Activated naive CD4-positive, alpha-beta T cell treated with anti-CD3 and anti-CD28 coated beads, Interleukin-2, amount 50 U/mL, for 24 hours (primary cell): Measurements from ENCODE around the gene SMC4.

Source experiments
- H3K27ac Mint-ChIP-seq: one replicate; pipeline ENCODE4 v1.8.0; 2021; ENCODE audit warnings: mild to moderate bottlenecking, mixed read lengths
- H3K27me3 Mint-ChIP-seq: one replicate; pipeline ENCODE4 v1.8.0; 2021; ENCODE audit warnings: mixed read lengths
- H3K36me3 Mint-ChIP-seq: one replicate; pipeline ENCODE4 v1.8.0; 2021; ENCODE audit warnings: mixed read lengths
- H3K4me1 Mint-ChIP-seq: one replicate; pipeline ENCODE4 v1.8.0; 2021; ENCODE audit warnings: mixed read lengths
- H3K4me3 Mint-ChIP-seq: one replicate; pipeline ENCODE4 v1.8.0; 2021; ENCODE audit warnings: mild to moderate bottlenecking, mixed read lengths
- H3K9me3 Mint-ChIP-seq: one replicate; pipeline ENCODE4 v1.8.0; 2021; ENCODE audit warnings: mixed read lengths

Gene SMC4

DNA sequence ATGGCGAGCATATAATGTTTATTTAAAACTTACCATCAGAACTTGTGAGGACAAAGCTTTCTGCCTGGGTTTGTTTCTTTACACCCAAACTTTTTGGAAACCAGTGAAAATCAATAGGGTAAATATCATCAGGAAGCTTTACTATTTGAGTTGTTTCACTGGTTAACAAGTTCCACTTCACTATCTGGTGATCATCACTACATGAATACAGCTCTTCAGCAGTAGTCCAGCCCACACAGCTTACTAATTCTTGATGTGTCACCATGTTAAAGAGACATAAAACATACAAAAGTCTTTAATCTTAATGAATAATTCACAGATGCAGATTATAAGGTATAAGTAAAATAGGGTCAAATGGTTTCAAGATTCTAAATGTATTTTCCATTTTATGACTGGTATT lies 18.0 kb upstream of the SMC4 start:
- H3K4me3 Mint-ChIP-seq = no peak overlapping the region
- H3K27me3 Mint-ChIP-seq = no peaks in the 10 kb centered on the region
- peaks cover 13% of the 10 kb centered on the region for H3K36me3 Mint-ChIP-seq
- no peak overlapping the region for H3K27ac Mint-ChIP-seq
- H3K9me3 Mint-ChIP-seq = no peaks in the 10 kb centered on the region
- H3K4me1 Mint-ChIP-seq = peaks cover 31% of the 10 kb centered on the region

- Mint-ChIP-seq H3K27ac (peak overlapping the region; percentile 30), H3K36me3 (peaks cover 16% of the 10 kb centered on the region), H3K4me1 (peaks cover 35% of the 10 kb centered on the region), H3K9me3 (no peaks in the 10 kb centered on the region), H3K27me3 (no peaks in the 10 kb centered on the region), H3K4me3 (no peak overlapping the region)
These were observed 14.7 kb upstream of the SMC4 start for GRCh38 chr3:160384639-160385318.

- H3K9me3 Mint-ChIP-seq = no peaks in the 10 kb centered on the region
- H3K4me3 Mint-ChIP-seq = no peak overlapping the region
- peaks cover 8% of the 10 kb centered on the region for H3K36me3 Mint-ChIP-seq
- no peak overlapping the region for H3K27ac Mint-ChIP-seq
- H3K27me3 Mint-ChIP-seq = no peaks in the 10 kb centered on the region
- peaks cover 31% of the 10 kb centered on the region for H3K4me1 Mint-ChIP-seq
These were observed 8.8 kb upstream of the SMC4 start for GRCh38 chr3:160390565-160391138.

- peaks cover 5% of the 10 kb centered on the region for H3K36me3 Mint-ChIP-seq
- H3K4me1 Mint-ChIP-seq = peaks cover 25% of the 10 kb centered on the region
- H3K27me3 Mint-ChIP-seq = no peaks in the 10 kb centered on the region
- H3K27ac Mint-ChIP-seq = no peak overlapping the region
- no peaks in the 10 kb centered on the region for H3K9me3 Mint-ChIP-seq
- no peak overlapping the region for H3K4me3 Mint-ChIP-seq
These were observed 6.7 kb upstream of the SMC4 start for GRCh38 chr3:160392798-160393197.

DNA sequence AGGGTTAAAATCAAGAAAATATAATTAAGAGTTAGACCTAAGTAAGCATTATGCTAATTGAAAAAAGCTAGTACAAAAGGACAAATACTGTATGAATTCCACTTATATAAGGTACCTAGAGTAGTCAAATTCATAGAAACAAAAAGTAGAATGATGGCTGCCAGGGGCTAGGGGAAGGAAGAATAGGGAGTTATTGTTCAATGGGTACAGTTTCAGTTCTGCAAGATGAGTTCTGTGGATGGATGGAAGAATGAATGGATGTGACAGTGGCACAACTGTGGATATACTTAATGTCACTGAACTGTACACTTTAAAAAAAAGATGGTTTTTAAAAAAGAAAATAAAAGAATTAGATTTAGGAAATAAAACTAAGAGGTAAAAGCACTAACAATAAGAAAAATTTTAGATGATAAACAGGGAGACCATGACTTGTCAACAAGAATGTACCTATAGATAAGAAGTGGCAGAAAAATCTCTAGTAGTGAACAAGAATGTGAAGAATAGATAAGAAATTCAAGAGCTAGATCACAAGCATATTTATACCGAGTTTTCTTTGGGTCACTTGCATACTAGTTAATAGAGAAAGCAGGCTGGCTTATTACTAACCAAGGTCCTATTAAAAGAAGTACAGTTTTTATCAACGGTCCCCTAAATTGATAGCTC lies 6.0 kb upstream of the SMC4 start:
- no peak overlapping the region for H3K4me3 Mint-ChIP-seq
- H3K9me3 Mint-ChIP-seq = no peaks in the 10 kb centered on the region
- no peaks in the 10 kb centered on the region for H3K27me3 Mint-ChIP-seq
- peaks cover 27% of the 10 kb centered on the region for H3K4me1 Mint-ChIP-seq
- H3K36me3 Mint-ChIP-seq = peaks cover 4% of the 10 kb centered on the region
- H3K27ac Mint-ChIP-seq = no peak overlapping the region

- H3K9me3 Mint-ChIP-seq = no peaks in the 10 kb centered on the region
- H3K27ac Mint-ChIP-seq = no peak overlapping the region
- H3K36me3 Mint-ChIP-seq = peaks cover 4% of the 10 kb centered on the region
- H3K27me3 Mint-ChIP-seq = no peaks in the 10 kb centered on the region
- H3K4me3 Mint-ChIP-seq = no peak overlapping the region
- H3K4me1 Mint-ChIP-seq = peaks cover 30% of the 10 kb centered on the region
These were observed 5.4 kb upstream of the SMC4 start for GRCh38 chr3:160394009-160394392.

- Mint-ChIP-seq H3K9me3 (no peaks in the 10 kb centered on the region), H3K27ac (no peak overlapping the region), H3K4me1 (peaks cover 32% of the 10 kb centered on the region), H3K4me3 (no peak overlapping the region), H3K36me3 (peaks cover 1% of the 10 kb centered on the region), H3K27me3 (peaks cover 1% of the 10 kb centered on the region)
These were observed 4.2 kb upstream of the SMC4 start for GRCh38 chr3:160395297-160395696.

GRCh38 chr3:160398820-160399124 lies 678 bp upstream of the SMC4 start:
- peak overlapping the region; percentile 100 for H3K27ac Mint-ChIP-seq
- no peaks in the 10 kb centered on the region for H3K9me3 Mint-ChIP-seq
- peak overlapping the region; percentile 98 for H3K4me3 Mint-ChIP-seq
- peaks cover 11% of the 10 kb centered on the region for H3K27me3 Mint-ChIP-seq
- peaks cover 47% of the 10 kb centered on the region for H3K4me1 Mint-ChIP-seq
- peaks cover 14% of the 10 kb centered on the region for H3K36me3 Mint-ChIP-seq

- H3K4me3 Mint-ChIP-seq = peak overlapping the region; percentile 98
- H3K4me1 Mint-ChIP-seq = peaks cover 53% of the 10 kb centered on the region
- H3K36me3 Mint-ChIP-seq = peaks cover 16% of the 10 kb centered on the region
- peak overlapping the region; percentile 100 for H3K27ac Mint-ChIP-seq
- peaks cover 11% of the 10 kb centered on the region for H3K27me3 Mint-ChIP-seq
- no peaks in the 10 kb centered on the region for H3K9me3 Mint-ChIP-seq
These were observed 716 bp downstream of the SMC4 start for GRCh38 chr3:160400030-160400701.

- Mint-ChIP-seq H3K4me3 (peak overlapping the region; percentile 98), H3K27me3 (peaks cover 11% of the 10 kb centered on the region), H3K36me3 (peaks cover 16% of the 10 kb centered on the region), H3K27ac (peak overlapping the region; percentile 70), H3K4me1 (peaks cover 51% of the 10 kb centered on the region), H3K9me3 (no peaks in the 10 kb centered on the region)
These were observed 1.3 kb downstream of the SMC4 start for GRCh38 chr3:160400702-160401150.

- Mint-ChIP-seq H3K4me3 (peak overlapping the region; percentile 90), H3K4me1 (peaks cover 48% of the 10 kb centered on the region), H3K36me3 (peaks cover 17% of the 10 kb centered on the region), H3K9me3 (no peaks in the 10 kb centered on the region), H3K27ac (peak overlapping the region; percentile 74), H3K27me3 (peaks cover 11% of the 10 kb centered on the region)
These were observed 2.0 kb downstream of the SMC4 start for GRCh38 chr3:160401291-160402095.

DNA sequence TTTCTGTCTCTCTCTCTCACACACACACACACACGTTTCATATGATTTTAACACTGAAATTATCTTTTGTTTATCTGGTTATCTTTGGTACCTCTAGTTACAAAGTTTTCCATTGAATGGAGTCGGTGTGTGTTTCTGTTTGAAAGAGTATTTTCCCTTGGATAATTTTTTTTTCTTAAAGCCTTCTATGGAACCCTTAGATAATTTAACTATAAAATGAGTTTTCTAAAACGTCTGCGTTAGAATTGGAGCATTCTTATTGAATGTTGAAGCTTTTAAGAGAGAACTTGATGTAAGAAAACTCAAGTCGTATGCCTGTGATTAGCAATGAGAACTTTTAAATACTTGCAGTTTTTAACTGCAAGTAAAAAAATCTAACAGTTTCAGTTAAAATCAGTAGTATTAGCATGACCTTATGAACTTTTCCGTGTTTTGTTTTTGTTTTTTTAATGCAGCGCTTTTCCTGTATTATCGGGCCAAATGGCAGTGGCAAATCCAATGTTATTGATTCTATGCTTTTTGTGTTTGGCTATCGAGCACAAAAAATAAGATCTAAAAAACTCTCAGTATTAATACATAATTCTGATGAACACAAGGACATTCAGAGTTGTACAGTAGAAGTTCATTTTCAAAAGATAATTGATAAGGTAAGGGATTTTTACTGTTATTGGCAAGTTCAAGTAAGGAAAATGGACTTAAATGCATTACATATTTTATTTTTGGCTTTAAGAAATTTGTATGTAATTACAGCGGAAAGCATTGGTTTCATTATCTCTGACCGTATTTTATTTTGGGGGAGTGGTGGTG lies 3.0 kb downstream of the SMC4 start:
- no peak overlapping the region for H3K27ac Mint-ChIP-seq
- no peaks in the 10 kb centered on the region for H3K9me3 Mint-ChIP-seq
- peaks cover 43% of the 10 kb centered on the region for H3K4me1 Mint-ChIP-seq
- peaks cover 17% of the 10 kb centered on the region for H3K36me3 Mint-ChIP-seq
- H3K4me3 Mint-ChIP-seq = peak overlapping the region; percentile 90
- H3K27me3 Mint-ChIP-seq = peaks cover 11% of the 10 kb centered on the region

DNA sequence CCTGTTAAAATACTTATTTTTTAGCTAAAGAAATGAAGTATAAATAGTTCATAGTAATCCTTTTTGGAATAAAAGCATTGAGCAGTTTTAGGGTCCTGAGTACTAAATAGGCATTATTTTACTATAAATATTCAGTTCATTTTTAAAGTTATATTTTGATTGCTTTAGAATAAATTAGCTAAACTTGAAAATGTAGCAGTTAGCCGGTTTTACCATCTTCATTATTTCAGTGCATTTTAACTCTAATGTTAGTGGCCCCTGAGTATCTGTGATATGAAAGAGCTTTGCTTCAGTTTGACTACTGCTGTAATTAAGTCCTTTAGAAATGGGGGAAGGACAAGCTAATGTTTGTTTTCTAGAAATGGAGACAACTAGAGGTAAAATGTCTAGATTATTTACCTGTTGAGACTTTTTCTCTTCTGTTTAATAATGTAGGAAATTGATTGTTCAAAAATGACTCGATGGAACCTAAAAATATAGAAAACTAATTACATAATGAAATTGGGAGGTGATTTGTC lies 3.6 kb downstream of the SMC4 start:
- no peaks in the 10 kb centered on the region for H3K9me3 Mint-ChIP-seq
- H3K27ac Mint-ChIP-seq = no peak overlapping the region
- peaks cover 17% of the 10 kb centered on the region for H3K36me3 Mint-ChIP-seq
- peaks cover 41% of the 10 kb centered on the region for H3K4me1 Mint-ChIP-seq
- H3K4me3 Mint-ChIP-seq = peak overlapping the region; percentile 90
- H3K27me3 Mint-ChIP-seq = peaks cover 11% of the 10 kb centered on the region

GRCh38 chr3:160403796-160404470 lies 4.5 kb downstream of the SMC4 start:
- Mint-ChIP-seq H3K36me3 (peaks cover 17% of the 10 kb centered on the region), H3K27me3 (peaks cover 11% of the 10 kb centered on the region), H3K27ac (no peak overlapping the region)

More at GRCh38 chr3:160403796-160404470, 4.5 kb downstream of the SMC4 start:
- Mint-ChIP-seq H3K9me3 (no peaks in the 10 kb centered on the region), H3K4me3 (peak overlapping the region; percentile 30), H3K4me1 (peaks cover 36% of the 10 kb centered on the region)
